Measurements from ENCODE around the gene SORBS1.

Gene SORBS1

GRCh38 chr10:95408148-95408960, 152.8 kb downstream of the SORBS1 start:
- H3K4me3 ChIP-seq (ENCODE audit: extremely low read depth, insufficient read depth, low read length, poor library complexity, severe bottlenecking), result no peak overlapping the region
- WGBS, 2 experiments (ENCODE audit: insufficient coverage in 2 of 2), result 91 to 94% methylated on average over 4 to 5 of the region's 7 CpGs
- H3K36me3 ChIP-seq (ENCODE audit: control insufficient read depth, insufficient read depth, low read length), result peaks cover 6% of the 10 kb centered on the region
- no peak overlapping the region for H3K27ac ChIP-seq (ENCODE audit: low read depth, low read length, severe bottlenecking)
- H3K4me1 ChIP-seq (ENCODE audit: control insufficient read depth, insufficient read depth, low read length, poor library complexity, severe bottlenecking), result no peaks in the 10 kb centered on the region
- no peaks in the 10 kb centered on the region for H3K9me3 ChIP-seq (ENCODE audit: control insufficient read depth, low read length)

GRCh38 chr10:95407546-95407945, 153.6 kb downstream of the SORBS1 start:
- Histone ChIP-seq H3K9me3 (ENCODE audit: control insufficient read depth, low read length) (no peaks in the 10 kb centered on the region), H3K36me3 (ENCODE audit: control insufficient read depth, insufficient read depth, low read length) (peaks cover 6% of the 10 kb centered on the region), H3K4me3 (ENCODE audit: extremely low read depth, insufficient read depth, low read length, poor library complexity, severe bottlenecking) (no peak overlapping the region), H3K27ac (ENCODE audit: low read depth, low read length, severe bottlenecking) (no peak overlapping the region), H3K4me1 (ENCODE audit: control insufficient read depth, insufficient read depth, low read length, poor library complexity, severe bottlenecking) (no peaks in the 10 kb centered on the region)
- 95 to 100% methylated on average over 2 to 3 of the region's 7 CpGs for WGBS, 2 experiments (ENCODE audit: insufficient coverage in 2 of 2)

DNA sequence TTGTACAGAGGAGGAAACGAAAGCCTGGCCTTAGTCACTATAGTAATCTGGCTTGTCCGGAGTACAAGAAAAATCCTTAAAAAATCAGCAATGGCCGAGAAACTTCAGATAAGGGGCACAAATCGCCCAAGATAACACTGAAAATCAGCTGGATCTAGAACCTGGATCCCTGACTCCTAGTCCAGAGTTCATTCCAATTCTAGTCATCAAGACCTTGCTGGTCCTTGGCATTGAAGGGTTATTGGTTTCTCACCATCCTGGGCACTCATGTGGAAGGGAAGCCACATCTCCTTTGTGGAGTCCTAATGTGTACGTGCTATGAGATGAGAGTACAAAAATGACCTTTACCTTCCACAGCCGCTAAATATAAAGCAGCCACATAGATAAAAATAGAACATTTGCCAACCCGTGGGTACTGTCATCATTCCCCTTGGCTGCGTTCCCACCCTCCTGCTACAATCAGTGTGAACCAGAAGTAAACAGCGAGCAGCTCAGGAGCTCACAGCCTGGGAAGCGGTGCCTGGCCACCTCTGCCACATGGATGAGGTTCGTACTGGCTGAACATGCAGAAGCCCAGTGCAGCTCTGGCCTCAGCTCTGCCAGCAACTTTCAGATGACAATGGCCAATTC, 154.4 kb downstream of the SORBS1 start:
- Histone ChIP-seq H3K36me3 (ENCODE audit: control insufficient read depth, insufficient read depth, low read length) (peaks cover 6% of the 10 kb centered on the region), H3K4me3 (ENCODE audit: extremely low read depth, insufficient read depth, low read length, poor library complexity, severe bottlenecking) (no peak overlapping the region), H3K9me3 (ENCODE audit: control insufficient read depth, low read length) (no peaks in the 10 kb centered on the region), H3K4me1 (ENCODE audit: control insufficient read depth, insufficient read depth, low read length, poor library complexity, severe bottlenecking) (no peaks in the 10 kb centered on the region), H3K27ac (ENCODE audit: low read depth, low read length, severe bottlenecking) (no peak overlapping the region)
- WGBS, 2 experiments (ENCODE audit: insufficient coverage in 2 of 2), result 87 to 92% methylated on average over 9 to 11 of the region's 11 CpGs

- peaks cover 6% of the 10 kb centered on the region for H3K36me3 ChIP-seq (ENCODE audit: control insufficient read depth, insufficient read depth, low read length)
- 67% methylated on average over 2 of the region's 2 CpGs; no CpG with 5 or more reads in 1 of the 2 experiments for WGBS, 2 experiments (ENCODE audit: insufficient coverage in 2 of 2)
- no peak overlapping the region for H3K27ac ChIP-seq (ENCODE audit: low read depth, low read length, severe bottlenecking)
- H3K9me3 ChIP-seq (ENCODE audit: control insufficient read depth, low read length), result no peaks in the 10 kb centered on the region
- H3K4me3 ChIP-seq (ENCODE audit: extremely low read depth, insufficient read depth, low read length, poor library complexity, severe bottlenecking), result no peak overlapping the region
- no peaks in the 10 kb centered on the region for H3K4me1 ChIP-seq (ENCODE audit: control insufficient read depth, insufficient read depth, low read length, poor library complexity, severe bottlenecking)
Measured at GRCh38 chr10:95405655-95406054, 155.5 kb downstream of the SORBS1 start.

DNA sequence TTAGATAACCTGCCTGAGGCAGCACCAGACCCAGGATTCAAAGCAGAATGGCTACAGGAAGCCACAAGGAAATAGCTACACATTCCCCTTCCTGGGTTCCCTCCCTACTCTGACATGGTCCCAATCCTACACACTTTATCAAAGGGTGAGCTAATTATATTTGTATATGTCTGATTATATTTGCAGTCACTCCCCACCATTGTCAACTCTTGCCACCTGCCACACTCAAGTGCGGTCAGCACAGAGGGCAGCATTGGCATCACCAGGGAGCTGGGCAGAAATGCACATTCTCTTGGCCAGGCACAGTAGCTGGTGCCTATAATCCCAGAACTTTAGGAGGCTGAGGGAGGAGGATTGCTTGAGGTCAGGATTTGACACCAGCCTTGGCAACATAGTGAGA, 156.3 kb downstream of the SORBS1 start:
- Histone ChIP-seq H3K27ac (ENCODE audit: low read depth, low read length, severe bottlenecking) (no peak overlapping the region), H3K9me3 (ENCODE audit: control insufficient read depth, low read length) (no peaks in the 10 kb centered on the region), H3K4me3 (ENCODE audit: extremely low read depth, insufficient read depth, low read length, poor library complexity, severe bottlenecking) (no peak overlapping the region), H3K4me1 (ENCODE audit: control insufficient read depth, insufficient read depth, low read length, poor library complexity, severe bottlenecking) (no peaks in the 10 kb centered on the region), H3K36me3 (ENCODE audit: control insufficient read depth, insufficient read depth, low read length) (peaks cover 6% of the 10 kb centered on the region)
- 100% methylated on average over 1 of the region's 1 CpG for WGBS, 2 experiments (ENCODE audit: insufficient coverage in 2 of 2)

GRCh38 chr10:95404462-95404858, 156.7 kb downstream of the SORBS1 start:
- WGBS, 2 experiments (ENCODE audit: insufficient coverage in 2 of 2), result 92 to 95% methylated on average over 7 of the region's 7 CpGs
- Histone ChIP-seq H3K36me3 (ENCODE audit: control insufficient read depth, insufficient read depth, low read length) (peaks cover 6% of the 10 kb centered on the region), H3K27ac (ENCODE audit: low read depth, low read length, severe bottlenecking) (no peak overlapping the region), H3K4me3 (ENCODE audit: extremely low read depth, insufficient read depth, low read length, poor library complexity, severe bottlenecking) (no peak overlapping the region), H3K9me3 (ENCODE audit: control insufficient read depth, low read length) (no peaks in the 10 kb centered on the region), H3K4me1 (ENCODE audit: control insufficient read depth, insufficient read depth, low read length, poor library complexity, severe bottlenecking) (no peaks in the 10 kb centered on the region)

- Histone ChIP-seq H3K4me1 (ENCODE audit: control insufficient read depth, insufficient read depth, low read length, poor library complexity, severe bottlenecking) (no peaks in the 10 kb centered on the region), H3K4me3 (ENCODE audit: extremely low read depth, insufficient read depth, low read length, poor library complexity, severe bottlenecking) (no peak overlapping the region)
- 89 to 98% methylated on average over 6 to 7 of the region's 8 CpGs for WGBS, 2 experiments (ENCODE audit: insufficient coverage in 2 of 2)
Measured at GRCh38 chr10:95403700-95404461, 157.3 kb downstream of the SORBS1 start.

GRCh38 chr10:95401704-95402469, 159.3 kb downstream of the SORBS1 start:
- no peaks in the 10 kb centered on the region for H3K4me1 ChIP-seq (ENCODE audit: control insufficient read depth, insufficient read depth, low read length, poor library complexity, severe bottlenecking)
- H3K27ac ChIP-seq (ENCODE audit: low read depth, low read length, severe bottlenecking), result no peak overlapping the region
- H3K9me3 ChIP-seq (ENCODE audit: control insufficient read depth, low read length), result no peaks in the 10 kb centered on the region
- WGBS, 2 experiments (ENCODE audit: insufficient coverage in 2 of 2), result 100% methylated on average over 1 of the region's 1 CpG; no CpG with 5 or more reads in 1 of the 2 experiments
- H3K36me3 ChIP-seq (ENCODE audit: control insufficient read depth, insufficient read depth, low read length), result peaks cover 10% of the 10 kb centered on the region
- H3K4me3 ChIP-seq (ENCODE audit: extremely low read depth, insufficient read depth, low read length, poor library complexity, severe bottlenecking), result no peak overlapping the region

More at GRCh38 chr10:95403700-95404461, 157.3 kb downstream of the SORBS1 start:
- H3K36me3 ChIP-seq (ENCODE audit: control insufficient read depth, insufficient read depth, low read length), result peaks cover 9% of the 10 kb centered on the region
- no peaks in the 10 kb centered on the region for H3K9me3 ChIP-seq (ENCODE audit: control insufficient read depth, low read length)
- H3K27ac ChIP-seq (ENCODE audit: low read depth, low read length, severe bottlenecking), result no peak overlapping the region

GRCh38 chr10:95400787-95401186, 160.4 kb downstream of the SORBS1 start:
- peaks cover 10% of the 10 kb centered on the region for H3K36me3 ChIP-seq (ENCODE audit: control insufficient read depth, insufficient read depth, low read length)

GRCh38 chr10:95399183-95399582, 162.0 kb downstream of the SORBS1 start:
- Histone ChIP-seq H3K27ac (ENCODE audit: low read depth, low read length, severe bottlenecking) (no peak overlapping the region), H3K36me3 (ENCODE audit: control insufficient read depth, insufficient read depth, low read length) (peaks cover 10% of the 10 kb centered on the region), H3K9me3 (ENCODE audit: control insufficient read depth, low read length) (no peaks in the 10 kb centered on the region), H3K4me3 (ENCODE audit: extremely low read depth, insufficient read depth, low read length, poor library complexity, severe bottlenecking) (no peak overlapping the region), H3K4me1 (ENCODE audit: control insufficient read depth, insufficient read depth, low read length, poor library complexity, severe bottlenecking) (no peaks in the 10 kb centered on the region)
- WGBS, 2 experiments (ENCODE audit: insufficient coverage in 2 of 2), result 89 to 100% methylated on average over 3 of the region's 5 CpGs

More at GRCh38 chr10:95400787-95401186, 160.4 kb downstream of the SORBS1 start:
- no peaks in the 10 kb centered on the region for H3K9me3 ChIP-seq (ENCODE audit: control insufficient read depth, low read length)
- no peaks in the 10 kb centered on the region for H3K4me1 ChIP-seq (ENCODE audit: control insufficient read depth, insufficient read depth, low read length, poor library complexity, severe bottlenecking)
- WGBS, 2 experiments (ENCODE audit: insufficient coverage in 2 of 2), result 87 to 90% methylated on average over 2 of the region's 2 CpGs
- no peak overlapping the region for H3K27ac ChIP-seq (ENCODE audit: low read depth, low read length, severe bottlenecking)
- no peak overlapping the region for H3K4me3 ChIP-seq (ENCODE audit: extremely low read depth, insufficient read depth, low read length, poor library complexity, severe bottlenecking)
